HG03108 (cell line): ENCODE measurements around the gene RASD2.

Experiments used
- ATAC-seq: cut with Tn5 transposase; IDR thresholded peaks from one replicate; pipeline ENCODE4 v1.9.1; 2021; ENCODE audit warnings: moderate library complexity; ENCODE audit not compliant: unreplicated experiment

Gene RASD2

GRCh38 chr22:35580351-35581022 lies 39.9 kb downstream of the RASD2 start:
- no peak for ATAC-seq

DNA sequence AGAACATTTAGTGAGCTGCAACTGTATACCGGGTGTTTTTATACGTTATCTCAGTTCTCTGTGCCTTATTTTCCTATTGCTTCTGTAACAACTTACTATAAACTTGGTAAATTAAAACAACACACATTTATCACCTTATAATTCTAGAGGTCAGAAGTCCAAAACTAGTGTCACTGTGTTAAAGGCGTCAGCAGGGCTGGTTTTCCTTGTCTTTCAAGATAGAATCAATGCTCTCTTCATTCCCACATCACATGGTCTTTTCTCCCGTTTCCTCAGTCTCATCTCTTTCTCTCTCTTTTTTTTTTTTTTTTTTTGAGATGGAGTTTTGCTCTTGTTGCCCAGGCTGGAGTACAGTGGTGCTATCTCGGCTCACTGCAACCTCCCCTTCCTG lies 40.4 kb downstream of the RASD2 start:
- ATAC-seq, result no peak

- ATAC-seq, result no peak
Observed at GRCh38 chr22:35582218-35582860, 41.7 kb downstream of the RASD2 start.

GRCh38 chr22:35582861-35583670 lies 42.4 kb downstream of the RASD2 start:
- ATAC-seq, result no peak

DNA sequence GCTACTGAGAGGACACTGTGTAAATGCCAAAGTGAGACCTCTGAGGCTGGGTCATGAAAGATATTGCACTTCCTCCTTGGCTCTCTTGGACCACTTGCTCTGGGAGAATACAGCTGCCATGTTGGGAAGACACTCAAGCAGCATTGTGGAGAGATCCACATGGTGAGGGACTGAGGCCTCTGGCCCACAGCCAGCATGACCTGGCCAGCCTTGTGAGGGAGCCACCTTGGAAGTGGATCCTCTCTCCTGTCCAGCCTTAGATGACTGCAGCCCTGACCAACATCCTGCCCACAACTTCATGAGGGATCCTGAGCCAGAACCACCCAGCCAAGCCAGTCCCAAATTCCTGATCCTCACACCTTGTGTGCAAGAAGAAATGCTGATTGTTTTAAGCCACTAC lies 46.1 kb downstream of the RASD2 start:
- no peak for ATAC-seq

DNA sequence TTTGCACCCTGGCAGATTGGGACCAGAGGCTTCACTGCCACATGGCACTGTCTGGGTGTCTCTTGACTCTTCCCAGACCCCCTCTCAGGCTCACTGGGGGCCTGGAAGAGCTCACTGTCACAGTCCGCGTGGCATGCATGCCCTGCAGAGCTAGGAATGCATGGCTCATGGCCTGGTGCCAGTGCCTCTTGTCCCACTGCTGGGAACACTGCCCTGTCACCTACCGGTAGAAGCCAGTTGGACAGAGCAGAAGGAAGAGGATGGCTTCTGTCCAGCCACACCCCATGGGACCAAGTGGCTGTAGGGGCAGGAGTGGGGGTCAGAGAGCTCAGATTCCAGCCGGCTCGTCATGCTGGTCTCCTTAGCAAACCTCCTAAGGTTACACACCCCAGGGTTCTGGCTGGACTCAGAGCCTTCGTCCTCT lies 46.8 kb downstream of the RASD2 start:
- no peak for ATAC-seq

DNA sequence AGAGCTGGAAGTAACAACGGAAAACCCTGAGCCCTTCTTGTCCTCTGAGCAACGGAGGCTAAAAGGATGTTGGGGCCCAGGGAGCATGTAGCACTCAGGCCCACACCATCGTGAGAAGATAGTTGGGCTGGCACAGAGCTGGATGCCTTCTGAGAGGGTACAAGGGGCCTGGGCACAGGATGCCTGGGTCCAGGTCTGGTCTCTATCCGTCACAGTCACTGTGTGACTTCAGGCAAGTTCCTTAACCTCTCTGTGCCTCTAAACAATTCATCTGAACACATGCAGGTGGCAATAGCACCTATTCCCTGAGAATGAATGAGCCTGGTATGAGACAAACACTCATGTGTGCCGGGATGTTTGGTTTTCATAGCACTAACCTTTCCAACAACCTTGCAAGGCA lies 47.3 kb downstream of the RASD2 start:
- ATAC-seq, result no peak

DNA sequence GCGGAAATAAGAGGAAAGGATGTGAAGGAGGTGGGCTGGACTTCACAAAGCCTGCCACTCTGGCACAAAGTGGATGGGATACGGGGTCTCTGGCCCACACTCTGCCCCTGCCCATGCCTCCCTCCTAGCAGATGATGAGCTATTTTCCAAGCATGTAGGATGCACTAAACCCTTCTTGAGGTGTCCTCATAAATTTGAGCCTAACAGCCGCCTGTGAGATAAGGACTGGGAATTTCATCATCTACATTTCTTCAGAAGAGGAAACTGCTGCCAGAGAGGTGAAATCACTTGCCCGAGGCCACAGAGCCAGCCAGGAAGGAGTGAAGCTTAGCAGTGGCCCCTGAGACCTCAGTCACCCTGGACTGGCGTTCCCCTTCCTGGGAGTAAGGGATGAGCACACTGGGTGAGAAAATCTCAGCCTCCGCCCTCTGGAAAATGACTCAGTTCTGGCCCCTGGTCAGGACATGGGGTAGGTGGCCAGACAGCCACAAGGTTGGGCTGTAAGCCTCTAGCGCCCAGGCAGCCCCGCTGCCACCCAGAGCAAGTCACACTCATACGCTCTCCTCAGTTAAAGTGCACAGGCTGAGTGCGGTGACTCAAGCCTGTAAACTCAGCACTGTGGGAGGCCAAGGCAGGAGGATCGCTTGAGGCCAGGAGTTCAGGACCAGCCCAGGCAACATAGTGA lies 48.6 kb downstream of the RASD2 start:
- no peak for ATAC-seq

- no peak for ATAC-seq
Observed at GRCh38 chr22:35589756-35590093, 49.1 kb downstream of the RASD2 start.

DNA sequence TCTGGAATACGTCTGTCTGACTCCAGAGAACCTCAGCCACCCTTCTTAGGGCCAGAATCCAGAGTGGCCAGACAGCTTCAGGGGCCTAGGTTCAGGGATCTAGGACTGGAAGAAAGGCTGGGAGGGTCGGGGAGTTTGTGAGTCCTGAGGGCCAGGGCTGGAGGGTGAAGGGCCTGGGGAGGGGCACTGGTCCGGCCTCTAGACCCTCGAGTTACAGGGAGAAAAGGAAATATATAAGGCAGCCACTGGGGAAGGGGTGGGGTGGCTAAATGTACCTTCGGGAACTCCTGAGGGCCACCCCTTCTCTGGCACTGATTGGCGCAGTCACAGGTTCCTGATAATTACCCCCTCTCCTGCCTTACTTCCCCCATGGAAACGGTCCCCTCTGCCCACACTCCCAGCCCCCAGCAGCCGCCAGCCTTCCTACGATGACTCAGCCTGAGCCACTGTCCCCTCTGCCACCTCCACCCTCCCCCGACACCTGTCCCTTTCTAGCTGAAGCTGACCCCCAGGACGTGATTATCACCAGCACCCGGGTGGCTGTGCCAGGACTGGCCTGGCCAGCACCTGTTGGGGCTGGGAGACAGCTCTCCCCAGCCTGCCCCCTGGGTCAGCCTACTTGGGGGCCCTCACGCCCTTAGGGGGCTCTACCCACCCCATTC lies 50.1 kb downstream of the RASD2 start:
- no peak for ATAC-seq

DNA sequence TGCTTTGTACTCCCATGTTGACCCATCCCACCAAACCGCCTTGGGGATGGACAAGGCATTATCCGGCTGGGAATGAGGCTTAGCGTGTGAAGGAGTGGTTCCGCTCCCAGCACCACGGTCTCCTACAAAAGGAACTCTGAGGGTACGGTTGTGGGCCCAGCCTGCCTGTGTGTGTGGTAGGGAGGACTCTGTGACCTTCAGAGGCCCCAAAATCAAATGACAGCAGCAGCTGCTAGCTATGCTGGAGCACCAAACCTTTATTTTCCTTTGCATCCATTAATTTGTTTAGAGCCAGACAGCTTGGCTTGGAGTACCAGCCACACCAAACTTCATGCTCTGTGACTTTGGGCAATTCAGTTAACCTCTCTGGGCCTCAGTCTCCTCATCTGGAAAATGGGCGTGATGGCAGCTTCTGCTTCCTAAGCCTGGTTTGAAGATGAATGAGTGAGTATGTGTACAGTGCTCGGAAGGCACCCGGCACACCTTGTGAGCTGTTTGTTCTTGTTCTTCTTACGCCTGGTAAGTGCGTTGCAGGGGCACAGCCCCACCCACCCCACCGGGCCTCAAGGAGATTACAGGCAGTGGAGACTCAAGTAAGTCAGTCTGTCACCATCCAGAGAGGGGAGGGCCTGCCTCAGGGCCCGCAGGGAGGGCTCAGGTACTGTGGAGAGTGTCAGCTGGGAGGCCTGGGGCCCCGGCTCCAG lies 51.2 kb downstream of the RASD2 start:
- no peak for ATAC-seq

- ATAC-seq, result no peak
Observed at GRCh38 chr22:35592418-35592967, 51.9 kb downstream of the RASD2 start.

- no peak for ATAC-seq
Observed at GRCh38 chr22:35593071-35593890, 52.6 kb downstream of the RASD2 start.

DNA sequence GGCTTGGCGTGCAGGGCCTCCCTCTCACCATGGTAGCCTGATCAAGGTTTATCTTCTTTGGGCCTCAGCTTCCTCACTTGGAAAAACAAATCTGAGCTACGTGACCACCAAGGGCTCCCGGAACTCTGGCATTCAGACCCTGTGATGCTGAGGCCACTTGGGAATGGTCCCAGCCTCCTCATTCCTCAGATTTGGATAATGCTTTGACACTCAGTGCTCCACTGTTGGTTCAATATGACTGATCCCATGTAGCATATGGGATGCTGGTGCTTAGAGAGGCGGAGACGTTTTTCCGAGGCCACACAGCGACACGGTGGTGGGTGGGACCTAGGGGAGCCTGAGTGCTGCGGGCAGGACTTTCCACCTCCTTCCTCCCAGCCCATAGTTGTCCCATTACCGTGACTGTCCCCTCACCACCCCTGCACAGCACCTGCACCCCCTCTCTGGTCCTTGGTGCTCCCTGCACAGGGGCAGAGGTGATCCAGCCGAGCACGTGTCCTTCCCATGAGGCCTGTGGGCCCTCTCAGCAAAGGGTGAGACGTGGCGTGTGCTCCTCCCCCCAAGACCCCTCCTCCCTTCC lies 53.4 kb downstream of the RASD2 start:
- no peak for ATAC-seq

- ATAC-seq, result no peak
Observed at GRCh38 chr22:35594686-35595085, 54.1 kb downstream of the RASD2 start.

- no peak for ATAC-seq
Observed at GRCh38 chr22:35596821-35597220, 56.2 kb downstream of the RASD2 start.

GRCh38 chr22:35597692-35598395 lies 57.2 kb downstream of the RASD2 start:
- ATAC-seq, result no peak

DNA sequence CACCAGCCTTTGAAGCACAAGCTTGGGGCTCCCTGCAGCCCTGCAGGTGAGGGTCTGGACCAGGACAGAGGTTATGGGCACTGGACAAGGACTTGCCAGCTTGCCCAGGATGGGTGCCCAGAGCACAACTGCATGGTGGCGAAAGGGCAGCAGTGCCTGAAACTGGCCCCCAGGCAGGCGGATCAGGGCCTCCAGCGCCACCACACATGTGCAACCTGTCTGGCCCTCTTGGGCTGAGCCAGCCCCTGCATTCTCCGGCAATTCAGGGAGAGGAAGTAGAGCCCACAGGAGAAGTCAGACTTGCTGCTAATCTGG lies 57.7 kb downstream of the RASD2 start:
- no peak for ATAC-seq
